DOHH2 (cell line): ENCODE data around the gene DNAH6.

Experiments used
- H3F3A ChIP-seq: fragments of 200-600 bp; sonication (generic), shearing (Covaris generic); 2 replicates; pipeline ENCODE4 v1.6.0; 2016; ENCODE audit warnings: antibody characterized with exemption, mild to moderate bottlenecking; ENCODE audit not compliant: control insufficient read depth, insufficient read depth
- H3K27ac ChIP-seq: fragments of 200-600 bp; sonication (generic); 2 replicates; pipeline ENCODE4 v1.5.1; 2014; ENCODE audit warnings: low read depth, mild to moderate bottlenecking, low read length, moderate library complexity
- H3K27me3 ChIP-seq: fragments of 200-600 bp; sonication (generic); 2 replicates; pipeline ENCODE4 v1.6.1; 2014; ENCODE audit warnings: mild to moderate bottlenecking, low read length, mixed read lengths; ENCODE audit not compliant: control insufficient read depth
- H3K36me3 ChIP-seq: fragments of 200-600 bp; sonication (generic); 2 replicates; pipeline ENCODE4 v1.6.1; 2014; ENCODE audit warnings: mild to moderate bottlenecking, low read length, moderate library complexity, mixed read lengths; ENCODE audit not compliant: control insufficient read depth
- H3K4me1 ChIP-seq: fragments of 200-600 bp; sonication (generic); 2 replicates; pipeline ENCODE4 v1.6.1; 2014; ENCODE audit warnings: mild to moderate bottlenecking, low read length, mixed read lengths; ENCODE audit not compliant: control insufficient read depth
- H3K4me2 ChIP-seq: fragments of 200-600 bp; sonication (generic); 2 replicates; pipeline ENCODE4 v1.6.0; 2014; ENCODE audit warnings: mild to moderate bottlenecking, low read length, moderate library complexity
- H3K4me3 ChIP-seq: fragments of 200-600 bp; sonication (generic); 2 replicates; pipeline ENCODE4 v1.5.1; 2014; ENCODE audit warnings: mild to moderate bottlenecking, low read length, mixed read lengths
- H3K79me2 ChIP-seq: fragments of 200-600 bp; sonication (generic); 2 replicates; pipeline ENCODE4 v1.6.1; 2014; ENCODE audit warnings: mild to moderate bottlenecking, low read length, mixed read lengths; ENCODE audit not compliant: control insufficient read depth
- H3K9me2 ChIP-seq: fragments of 200-600 bp; sonication (generic); replicated peaks from 2 replicates; pipeline ENCODE4 v1.6.1; 2014; ENCODE audit warnings: mild to moderate bottlenecking, low read length, mixed read lengths; ENCODE audit not compliant: control insufficient read depth
- H3K9me3 ChIP-seq: fragments of 200-600 bp; sonication (generic); 2 replicates; pipeline ENCODE4 v1.6.1; 2014; ENCODE audit warnings: antibody characterized with exemption, low read length, mixed read lengths; ENCODE audit not compliant: control insufficient read depth, insufficient read depth
- H4K20me1 ChIP-seq: fragments of 200-600 bp; sonication (generic); 2 replicates; pipeline ENCODE4 v1.6.0; 2014; ENCODE audit warnings: low read depth, mild to moderate bottlenecking, antibody characterized with exemption, low read length, moderate library complexity; ENCODE audit not compliant: control insufficient read depth, insufficient read depth
- CTCF ChIP-seq: fragments of 200-600 bp; sonication (generic); IDR thresholded peaks from one replicate; pipeline ENCODE4 v1.5.1; 2014; ENCODE audit warnings: antibody characterized with exemption, mild to moderate bottlenecking, low read depth, low read length; ENCODE audit not compliant: poor library complexity, severe bottlenecking
- EZH2phosphoT487 ChIP-seq: fragments of 200-600 bp; sonication (generic); IDR thresholded peaks from 2 replicates; pipeline ENCODE4 v1.6.1; 2017; ENCODE audit warnings: borderline replicate concordance, mild to moderate bottlenecking, antibody characterized with exemption, low read length, moderate library complexity, mixed read lengths

DNAH6 gene

GRCh38 chr2:84816426-84817026, 300.2 kb downstream of the DNAH6 start:
- H3K36me3 ChIP-seq = no peaks in the 10 kb centered on the region
- H3K9me3 ChIP-seq = no peaks in the 10 kb centered on the region
- no peak overlapping the region for H3K27ac ChIP-seq
- no peaks in the 10 kb centered on the region for H3F3A ChIP-seq
- no peaks in the 10 kb centered on the region for H3K79me2 ChIP-seq
- H3K27me3 ChIP-seq = no peaks in the 10 kb centered on the region
- TF ChIP-seq CTCF = no peak
- TF ChIP-seq EZH2phosphoT487 = no peak
- no peaks in the 10 kb centered on the region for H3K9me2 ChIP-seq
- H3K4me2 ChIP-seq = no peak overlapping the region
- no peaks in the 10 kb centered on the region for H4K20me1 ChIP-seq
- peaks cover 14% of the 10 kb centered on the region for H3K4me1 ChIP-seq
- no peak overlapping the region for H3K4me3 ChIP-seq

GRCh38 chr2:84817239-84817655, 300.9 kb downstream of the DNAH6 start:
- TF ChIP-seq EZH2phosphoT487 (no peak), CTCF (no peak)
- H4K20me1 ChIP-seq = no peaks in the 10 kb centered on the region
- H3K36me3 ChIP-seq = no peaks in the 10 kb centered on the region
- H3K4me1 ChIP-seq = peaks cover 14% of the 10 kb centered on the region
- no peaks in the 10 kb centered on the region for H3K27me3 ChIP-seq
- H3K9me2 ChIP-seq = no peaks in the 10 kb centered on the region
- H3K79me2 ChIP-seq = no peaks in the 10 kb centered on the region
- no peaks in the 10 kb centered on the region for H3K9me3 ChIP-seq
- H3K27ac ChIP-seq = no peak overlapping the region
- no peak overlapping the region for H3K4me3 ChIP-seq
- H3F3A ChIP-seq = no peaks in the 10 kb centered on the region
- peak overlapping the region; percentile 22; the same call in 1 of the 2 replicates for H3K4me2 ChIP-seq

- Histone ChIP-seq H3K4me1 (peaks cover 11% of the 10 kb centered on the region), H3K9me3 (no peaks in the 10 kb centered on the region), H3F3A (no peaks in the 10 kb centered on the region), H4K20me1 (no peaks in the 10 kb centered on the region), H3K79me2 (no peaks in the 10 kb centered on the region), H3K27ac (no peak overlapping the region), H3K27me3 (no peaks in the 10 kb centered on the region), H3K4me3 (no peak overlapping the region), H3K9me2 (no peaks in the 10 kb centered on the region), H3K36me3 (no peaks in the 10 kb centered on the region), H3K4me2 (no peak overlapping the region)
- no peak for TF ChIP-seq CTCF
Observed at GRCh38 chr2:84821806-84822205, 305.5 kb downstream of the DNAH6 start.
